Suprapubic skin (tissue), 3 donors: Measurements from ENCODE around the gene LRRN2.

Source experiments
- EP300 ChIP-seq: sonication (generic); formaldehyde crosslinking; IDR thresholded peaks from one replicate; pipeline ENCODE4 v1.6.1; 2017; ENCODE audit warnings: antibody characterized with exemption
- POLR2A ChIP-seq, 2 donors: fragments of 450-650 bp; IDR thresholded peaks; one replicate each; pipeline ENCODE4 v1.6.1; 2017; ENCODE audit warnings: antibody characterized with exemption in 2 of 2, mild to moderate bottlenecking in 2 of 2, moderate library complexity in 2 of 2
- TF ChIP-seq, protein P1 (sequence below), 2 donors: fragments of 200-600 bp in 1 of 2; fragments of 450-650 bp in 1 of 2; sonication (generic) in 1 of 2; IDR thresholded peaks; one replicate each; pipeline ENCODE4 v1.5.1; 2016 to 2019; ENCODE audit warnings: antibody characterized with exemption in 2 of 2, mild to moderate bottlenecking in 1 of 2, moderate library complexity in 1 of 2

DNA sequence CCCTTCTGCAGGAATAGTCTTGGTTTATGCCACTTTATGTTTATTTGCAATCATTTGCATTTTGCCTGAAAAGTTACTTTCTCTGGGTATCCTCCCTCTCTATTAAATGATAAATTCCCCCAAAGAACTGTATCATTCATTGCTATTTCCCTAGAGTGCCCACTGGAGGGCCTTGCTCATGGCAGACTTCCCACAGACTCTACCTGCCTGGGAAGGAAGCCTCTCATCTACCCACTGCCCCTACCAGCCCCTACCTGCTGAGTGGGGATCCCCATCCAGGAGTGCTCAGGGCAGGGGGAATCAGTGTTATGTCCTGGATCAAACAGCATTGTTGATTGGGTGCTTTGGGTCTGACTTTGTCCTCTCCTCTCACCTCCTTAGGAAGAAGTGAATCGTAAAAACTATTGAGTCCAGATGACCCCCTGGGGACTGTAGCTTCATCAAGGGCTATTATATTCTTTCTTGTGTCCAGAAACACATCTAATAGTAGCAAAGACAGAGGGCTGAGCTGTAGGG lies 6.8 kb upstream of the LRRN2 start:
- TF ChIP-seq, protein P1, sequence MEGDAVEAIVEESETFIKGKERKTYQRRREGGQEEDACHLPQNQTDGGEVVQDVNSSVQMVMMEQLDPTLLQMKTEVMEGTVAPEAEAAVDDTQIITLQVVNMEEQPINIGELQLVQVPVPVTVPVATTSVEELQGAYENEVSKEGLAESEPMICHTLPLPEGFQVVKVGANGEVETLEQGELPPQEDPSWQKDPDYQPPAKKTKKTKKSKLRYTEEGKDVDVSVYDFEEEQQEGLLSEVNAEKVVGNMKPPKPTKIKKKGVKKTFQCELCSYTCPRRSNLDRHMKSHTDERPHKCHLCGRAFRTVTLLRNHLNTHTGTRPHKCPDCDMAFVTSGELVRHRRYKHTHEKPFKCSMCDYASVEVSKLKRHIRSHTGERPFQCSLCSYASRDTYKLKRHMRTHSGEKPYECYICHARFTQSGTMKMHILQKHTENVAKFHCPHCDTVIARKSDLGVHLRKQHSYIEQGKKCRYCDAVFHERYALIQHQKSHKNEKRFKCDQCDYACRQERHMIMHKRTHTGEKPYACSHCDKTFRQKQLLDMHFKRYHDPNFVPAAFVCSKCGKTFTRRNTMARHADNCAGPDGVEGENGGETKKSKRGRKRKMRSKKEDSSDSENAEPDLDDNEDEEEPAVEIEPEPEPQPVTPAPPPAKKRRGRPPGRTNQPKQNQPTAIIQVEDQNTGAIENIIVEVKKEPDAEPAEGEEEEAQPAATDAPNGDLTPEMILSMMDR (IDR thresholded peaks at IDR 0.05): no peak
- TF ChIP-seq POLR2A (IDR thresholded peaks at IDR 0.05) (no peak), EP300 (no peak)
